ENCODE results near the gene ADAMTS20. TPM values are rescaled to one million over a fixed set of nuclear protein-coding genes. Genes with fewer than 3 reads are reported as not detected.

The ADAMTS20 gene
- total and polyA plus RNA-seq, 2 donors (not counting 3 experiments of a cell fraction or from before 2014, with no cell fraction given), result not detected

DNA sequence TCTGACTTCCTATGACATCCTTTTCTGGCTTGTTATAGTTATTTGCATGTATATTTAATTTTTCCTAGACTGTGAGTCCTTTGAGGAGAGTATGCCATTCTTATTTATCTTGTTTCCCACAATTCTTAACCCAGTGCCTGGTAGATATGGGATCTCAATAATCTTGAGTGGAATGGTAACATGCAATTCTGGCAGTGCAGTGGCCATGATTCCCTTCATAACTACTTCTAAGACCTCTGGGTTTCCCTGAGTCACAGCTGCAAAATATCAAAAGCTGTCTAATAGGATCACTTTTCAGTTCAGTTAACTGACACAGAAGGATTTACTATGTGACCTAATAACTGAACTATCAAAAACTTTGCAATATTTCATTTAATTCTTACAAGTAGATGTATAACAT, 135.0 kb downstream of the ADAMTS20 start:
- no peak overlapping the region for H3K4me3 ChIP-seq (replicated peaks in 1 of 3; ENCODE audit: insufficient read depth in 1 of 3, low read depth in 1 of 3, low read length in 3 of 3)
- no peaks in the 10 kb centered on the region for H4K20me1 ChIP-seq (replicated peaks; ENCODE audit: control insufficient read depth, extremely low read depth, insufficient read depth, low read length)
- no peak overlapping the region for H3K27ac ChIP-seq (ENCODE audit: insufficient read depth, low read depth, low read length)
- H3K9me1 ChIP-seq (replicated peaks; ENCODE audit: control insufficient read depth, extremely low read depth, insufficient read depth, low read length), result no peaks in the 10 kb centered on the region
- H3K27me3 ChIP-seq (ENCODE audit: control insufficient read depth in 2 of 2, insufficient read depth in 2 of 2, low read length in 2 of 2), result no peaks in the 10 kb centered on the region
- TF ChIP-seq FOS (IDR thresholded peaks at IDR 0.05; ENCODE audit: borderline replicate concordance, insufficient read depth, low read length) (no peak), POLR2A (IDR thresholded peaks at IDR 0.05; ENCODE audit: low read depth, low read length) (no peak), POLR2AphosphoS5 (IDR thresholded peaks at IDR 0.05; ENCODE audit: insufficient read depth, low read depth, low read length) (no peak), JUN (IDR thresholded peaks at IDR 0.05; ENCODE audit: borderline replicate concordance, insufficient read depth, insufficient read length, low read depth) (no peak), EZH2 (IDR thresholded peaks at IDR 0.05; ENCODE audit: borderline replicate concordance, low read depth, low read length, severe bottlenecking) (no peak), GATA2 (IDR thresholded peaks at IDR 0.05; ENCODE audit: insufficient read depth, insufficient read length, low read depth, low read length) (no peak)
- no peak overlapping the region for H2AFZ ChIP-seq (ENCODE audit: low read depth, low read length)
- no peaks in the 10 kb centered on the region for H3K9me3 ChIP-seq (replicated peaks; ENCODE audit: control insufficient read depth, insufficient read depth, low read length)
- no peaks in the 10 kb centered on the region for H3K36me3 ChIP-seq (ENCODE audit: control insufficient read depth in 2 of 2, extremely low read depth in 1 of 2, insufficient read depth in 2 of 2, low read length in 2 of 2)
- no peak overlapping the region for H3K4me2 ChIP-seq (ENCODE audit: insufficient read depth, low read length)
- ChIA-PET CTCF (no interaction called here), POLR2A (no interaction called here)
- FAIRE-seq (no peak), DNase-seq (ENCODE audit: low read depth, low spot score) (no peak)
- H3K4me1 ChIP-seq (ENCODE audit: control insufficient read depth, extremely low read depth, insufficient read depth, low read length), result no peaks in the 10 kb centered on the region
- dilution Hi-C loops (cut with MboI; ENCODE audit: extremely low pct_ligation_motif_present, low sequenced_read_pairs) (no loop called here), intact Hi-C loops (cut with micrococcal nuclease) (no loop called here)
- no peak overlapping the region for H3K9ac ChIP-seq (replicated peaks; ENCODE audit: extremely low read depth, insufficient read depth, low read length)
- BruUV-seq (replicated peaks), result no TSS peak
- no peaks in the 10 kb centered on the region for H3K79me2 ChIP-seq (ENCODE audit: control insufficient read depth, insufficient read depth, low read length)

DNA sequence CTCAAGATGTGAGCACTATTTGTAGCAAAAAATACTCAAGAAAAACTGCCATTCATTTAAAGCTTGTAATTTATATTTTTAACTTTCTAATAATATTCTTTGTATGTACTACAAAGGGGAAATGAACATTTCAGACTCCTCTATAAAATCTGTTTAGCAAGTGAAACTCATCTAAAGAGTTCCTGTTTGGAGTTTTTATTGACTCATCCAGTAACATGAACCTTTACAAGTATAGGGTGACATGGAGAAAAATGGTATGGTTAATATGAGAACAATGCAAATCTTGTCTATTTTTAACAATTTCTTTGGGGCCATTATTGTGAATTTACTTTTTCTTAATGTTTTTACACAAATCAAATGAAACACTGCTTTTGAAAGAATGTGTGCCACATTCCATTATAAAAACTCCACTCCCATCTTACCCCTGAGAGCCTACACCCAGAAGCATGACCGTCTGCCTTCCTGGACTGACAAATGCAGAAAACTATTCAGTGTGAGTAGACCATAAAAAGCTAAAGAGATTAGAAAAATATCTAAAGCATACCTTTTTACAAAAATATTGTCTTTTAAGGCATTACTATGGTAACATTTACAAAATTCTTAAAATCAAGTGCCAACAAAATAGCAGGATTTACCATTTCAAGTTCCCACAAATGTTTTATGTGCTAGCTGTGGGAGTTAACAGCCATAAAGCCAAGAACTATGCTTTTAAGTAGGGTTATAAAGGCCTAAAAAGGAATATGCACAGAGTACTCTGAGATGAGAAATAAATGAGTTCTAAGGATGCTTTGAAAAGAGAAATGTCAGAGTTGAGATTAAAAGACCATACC, 144.0 kb downstream of the ADAMTS20 start:
- intact Hi-C loops (cut with micrococcal nuclease), result no loop called here
- no peaks in the 10 kb centered on the region for H3K4me1 ChIP-seq (ENCODE audit: control insufficient read depth, extremely low read depth, insufficient read depth, low read length)
- no peaks in the 10 kb centered on the region for H3K9me1 ChIP-seq (replicated peaks; ENCODE audit: control insufficient read depth, extremely low read depth, insufficient read depth, low read length)
- H4K20me1 ChIP-seq (replicated peaks; ENCODE audit: control insufficient read depth, extremely low read depth, insufficient read depth, low read length), result no peaks in the 10 kb centered on the region
- H3K79me2 ChIP-seq (ENCODE audit: control insufficient read depth, insufficient read depth, low read length), result no peaks in the 10 kb centered on the region
- CTCF ChIA-PET, result no interaction called here
- H3K36me3 ChIP-seq (ENCODE audit: control insufficient read depth in 2 of 2, extremely low read depth in 1 of 2, insufficient read depth in 2 of 2, low read length in 2 of 2), result no peaks in the 10 kb centered on the region
- POLR2A ChIA-PET, result no interaction called here
- H2AFZ ChIP-seq (ENCODE audit: low read depth, low read length), result no peak overlapping the region
- no peaks in the 10 kb centered on the region for H3K9me3 ChIP-seq (replicated peaks; ENCODE audit: control insufficient read depth, insufficient read depth, low read length)
- TF ChIP-seq, protein P1, sequence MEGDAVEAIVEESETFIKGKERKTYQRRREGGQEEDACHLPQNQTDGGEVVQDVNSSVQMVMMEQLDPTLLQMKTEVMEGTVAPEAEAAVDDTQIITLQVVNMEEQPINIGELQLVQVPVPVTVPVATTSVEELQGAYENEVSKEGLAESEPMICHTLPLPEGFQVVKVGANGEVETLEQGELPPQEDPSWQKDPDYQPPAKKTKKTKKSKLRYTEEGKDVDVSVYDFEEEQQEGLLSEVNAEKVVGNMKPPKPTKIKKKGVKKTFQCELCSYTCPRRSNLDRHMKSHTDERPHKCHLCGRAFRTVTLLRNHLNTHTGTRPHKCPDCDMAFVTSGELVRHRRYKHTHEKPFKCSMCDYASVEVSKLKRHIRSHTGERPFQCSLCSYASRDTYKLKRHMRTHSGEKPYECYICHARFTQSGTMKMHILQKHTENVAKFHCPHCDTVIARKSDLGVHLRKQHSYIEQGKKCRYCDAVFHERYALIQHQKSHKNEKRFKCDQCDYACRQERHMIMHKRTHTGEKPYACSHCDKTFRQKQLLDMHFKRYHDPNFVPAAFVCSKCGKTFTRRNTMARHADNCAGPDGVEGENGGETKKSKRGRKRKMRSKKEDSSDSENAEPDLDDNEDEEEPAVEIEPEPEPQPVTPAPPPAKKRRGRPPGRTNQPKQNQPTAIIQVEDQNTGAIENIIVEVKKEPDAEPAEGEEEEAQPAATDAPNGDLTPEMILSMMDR (IDR thresholded peaks at IDR 0.05; ENCODE audit: extremely low read depth in 1 of 2, insufficient read depth in 1 of 2, low read depth in 1 of 2, low read length in 2 of 2), result no peak
- no peak for TF ChIP-seq EZH2 (IDR thresholded peaks at IDR 0.05; ENCODE audit: borderline replicate concordance, low read depth, low read length, severe bottlenecking)
- TF ChIP-seq FOS (IDR thresholded peaks at IDR 0.05; ENCODE audit: borderline replicate concordance, insufficient read depth, low read length), result no peak
- TF ChIP-seq GATA2 (IDR thresholded peaks at IDR 0.05; ENCODE audit: insufficient read depth, insufficient read length, low read depth, low read length), result no peak
- no peak for TF ChIP-seq POLR2A (IDR thresholded peaks at IDR 0.05; ENCODE audit: low read depth, low read length)
- TF ChIP-seq, protein P2, sequence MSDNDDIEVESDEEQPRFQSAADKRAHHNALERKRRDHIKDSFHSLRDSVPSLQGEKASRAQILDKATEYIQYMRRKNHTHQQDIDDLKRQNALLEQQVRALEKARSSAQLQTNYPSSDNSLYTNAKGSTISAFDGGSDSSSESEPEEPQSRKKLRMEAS (IDR thresholded peaks at IDR 0.05; ENCODE audit: insufficient read depth, insufficient read length), result no peak
- TF ChIP-seq POLR2AphosphoS5 (IDR thresholded peaks at IDR 0.05; ENCODE audit: insufficient read depth, low read depth, low read length), result no peak
- no TSS peak for BruUV-seq (replicated peaks)
- H3K27ac ChIP-seq (ENCODE audit: insufficient read depth, low read depth, low read length), result no peak overlapping the region
- no peaks in the 10 kb centered on the region for H3K27me3 ChIP-seq (ENCODE audit: control insufficient read depth in 2 of 2, insufficient read depth in 2 of 2, low read length in 2 of 2)
- DNase-seq (ENCODE audit: low read depth, low spot score) (no peak), FAIRE-seq (no peak)
- no peak overlapping the region for H3K4me2 ChIP-seq (ENCODE audit: insufficient read depth, low read length)
- dilution Hi-C loops (cut with MboI; ENCODE audit: extremely low pct_ligation_motif_present, low sequenced_read_pairs), result no loop called here
- no peak overlapping the region for H3K9ac ChIP-seq (replicated peaks; ENCODE audit: extremely low read depth, insufficient read depth, low read length)
- no peak overlapping the region for H3K4me3 ChIP-seq (replicated peaks in 1 of 3; ENCODE audit: insufficient read depth in 1 of 3, low read depth in 1 of 3, low read length in 3 of 3)
